Esophagus squamous epithelium (tissue), 4 donors: ENCODE results near the gene RORC.

Source experiments
- CTCF ChIP-seq, 6 experiments: fragments of 450-650 bp in 4 of 6; fragments of 200-600 bp in 2 of 6; sonication (generic) in 2 of 6; IDR thresholded peaks; one replicate each; pipeline ENCODE4 v1.5.1; 2016 to 2019; ENCODE audit warnings: antibody characterized with exemption in 6 of 6, mild to moderate bottlenecking in 4 of 6, moderate library complexity in 4 of 6
- POLR2A ChIP-seq, 4 donors: fragments of 450-650 bp; IDR thresholded peaks; one replicate each; pipeline ENCODE4 v1.6.1; 2017; ENCODE audit warnings: antibody characterized with exemption in 4 of 4, mild to moderate bottlenecking in 4 of 4, moderate library complexity in 3 of 4

- TF ChIP-seq CTCF (IDR thresholded peaks at IDR 0.05), result no peak
- no peak for TF ChIP-seq POLR2A (IDR thresholded peaks at IDR 0.05)
Observed at GRCh38 chr1:151846686-151847237, 15.2 kb upstream of the RORC start.
